ENCODE results near the gene CISH. TPM values are rescaled to one million over a fixed set of nuclear protein-coding genes. Genes with fewer than 3 reads are reported as not detected.

The CISH gene
- total and polyA plus RNA-seq, 4 donors, result 4.7 to 32.5 (median 24.3) TPM

DNA sequence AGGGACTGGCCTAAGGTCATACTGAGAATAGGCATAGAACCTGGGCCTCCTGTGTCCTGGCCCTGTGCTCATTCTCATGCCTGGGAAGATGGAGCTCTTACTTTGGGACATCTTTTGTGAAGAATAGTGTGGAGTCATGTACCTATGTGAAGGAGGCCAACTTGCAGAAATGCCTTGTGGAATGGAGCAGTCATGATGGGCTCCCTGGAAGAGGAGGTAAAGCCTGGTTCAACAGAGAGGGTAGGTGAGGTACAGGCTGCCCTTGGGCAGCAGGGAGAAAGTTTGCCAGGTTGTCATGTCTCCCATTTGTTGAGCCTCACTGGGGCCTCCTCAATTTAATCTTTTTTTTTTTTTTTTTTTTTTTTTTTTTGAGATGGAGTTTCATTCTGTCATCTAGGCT, 23.5 kb upstream of the CISH start:
- Histone ChIP-seq H3K4me1 (ENCODE audit: control insufficient read depth in 4 of 4, insufficient read depth in 4 of 4, low read length in 3 of 4) (no peaks in the 10 kb centered on the region), H3K36me3 (ENCODE audit: control insufficient read depth in 4 of 4, insufficient read depth in 3 of 4, low read depth in 1 of 4, low read length in 3 of 4) (peaks cover 0 to 4% (median 0%) of the 10 kb centered on the region in 4 donors), H3K27me3 (ENCODE audit: control insufficient read depth in 4 of 4, insufficient read depth in 4 of 4, low read length in 3 of 4) (no peaks in the 10 kb centered on the region), H3K4me3 (ENCODE audit: low read depth in 1 of 3, low read length in 3 of 3) (no peak overlapping the region), H3K27ac (ENCODE audit: low read depth in 1 of 2, low read length in 2 of 2) (no peak overlapping the region), H3K9me3 (ENCODE audit: control insufficient read depth in 4 of 4, low read length in 3 of 4) (no peaks in the 10 kb centered on the region), H3K9ac (ENCODE audit: low read depth in 1 of 2, low read length in 2 of 2) (no peak overlapping the region)
- DNase-seq (ENCODE audit: low spot score), result no peak
- TF ChIP-seq RXRA (IDR thresholded peaks at IDR 0.05) (no peak), FOXA2 (IDR thresholded peaks at IDR 0.05) (no peak), HNF4G (IDR thresholded peaks at IDR 0.05) (no peak), YY1 (IDR thresholded peaks at IDR 0.05) (no peak), GABPA (IDR thresholded peaks at IDR 0.05 in 1 of 2, conservative IDR thresholded peaks at IDR 0.05 in 1 of 2) (no peak), TAF1 (conservative IDR thresholded peaks at IDR 0.05) (no peak), ZBTB33 (IDR thresholded peaks at IDR 0.05) (no peak), JUND (IDR thresholded peaks at IDR 0.05) (no peak)

DNA sequence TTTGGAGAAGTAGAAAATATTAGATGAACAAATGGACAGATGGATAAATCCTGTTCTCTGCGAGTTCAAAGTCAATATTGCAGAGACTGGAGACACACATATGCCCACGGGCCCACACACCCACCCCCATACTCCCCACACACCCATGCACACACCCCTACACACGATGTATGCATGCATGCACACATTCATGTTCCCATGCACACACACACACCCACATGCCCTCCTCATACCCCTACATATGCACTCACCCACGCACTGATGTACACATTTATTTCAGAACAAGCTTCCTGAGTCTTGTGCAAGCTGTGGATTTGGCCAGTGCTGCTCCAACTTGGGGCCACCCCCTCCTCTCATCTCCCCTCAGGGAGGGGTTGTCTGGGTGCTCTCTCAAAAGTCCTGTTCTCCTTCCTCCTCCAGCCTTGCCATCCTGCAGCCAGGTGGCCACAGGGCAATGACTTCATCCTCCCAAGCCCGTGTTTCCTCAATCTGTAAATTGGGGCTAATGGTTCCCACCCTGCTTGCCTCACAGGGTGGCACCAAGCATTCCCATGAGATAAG, 21.7 kb upstream of the CISH start:
- Histone ChIP-seq H3K4me1 (ENCODE audit: control insufficient read depth in 4 of 4, insufficient read depth in 4 of 4, low read length in 3 of 4) (no peaks in the 10 kb centered on the region), H3K9ac (ENCODE audit: low read depth in 1 of 2, low read length in 2 of 2) (no peak overlapping the region), H3K36me3 (ENCODE audit: control insufficient read depth in 4 of 4, insufficient read depth in 3 of 4, low read depth in 1 of 4, low read length in 3 of 4) (no peaks in the 10 kb centered on the region), H3K4me3 (ENCODE audit: low read depth in 1 of 3, low read length in 3 of 3) (no peak overlapping the region), H3K27me3 (ENCODE audit: control insufficient read depth in 4 of 4, insufficient read depth in 4 of 4, low read length in 3 of 4) (no peaks in the 10 kb centered on the region), H3K9me3 (ENCODE audit: control insufficient read depth in 4 of 4, low read length in 3 of 4) (no peaks in the 10 kb centered on the region), H3K27ac (ENCODE audit: low read depth in 1 of 2, low read length in 2 of 2) (no peak overlapping the region)
- WGBS, result 85% methylated on average over 5 of the region's 5 CpGs
- DNase-seq (ENCODE audit: low spot score), result no peak
- TF ChIP-seq GABPA (IDR thresholded peaks at IDR 0.05 in 1 of 2, conservative IDR thresholded peaks at IDR 0.05 in 1 of 2) (no peak), HNF4A (conservative IDR thresholded peaks at IDR 0.05) (no peak), FOXA2 (IDR thresholded peaks at IDR 0.05) (no peak), FOXA1 (IDR thresholded peaks at IDR 0.05) (no peak), RXRA (IDR thresholded peaks at IDR 0.05) (no peak), NR2F2 (IDR thresholded peaks at IDR 0.05) (no peak), ATF3 (IDR thresholded peaks at IDR 0.05) (no peak), YY1 (IDR thresholded peaks at IDR 0.05) (no peak), CTCF (IDR thresholded peaks at IDR 0.05; ENCODE audit: low read depth, low read length, missing input control) (no peak)

DNA sequence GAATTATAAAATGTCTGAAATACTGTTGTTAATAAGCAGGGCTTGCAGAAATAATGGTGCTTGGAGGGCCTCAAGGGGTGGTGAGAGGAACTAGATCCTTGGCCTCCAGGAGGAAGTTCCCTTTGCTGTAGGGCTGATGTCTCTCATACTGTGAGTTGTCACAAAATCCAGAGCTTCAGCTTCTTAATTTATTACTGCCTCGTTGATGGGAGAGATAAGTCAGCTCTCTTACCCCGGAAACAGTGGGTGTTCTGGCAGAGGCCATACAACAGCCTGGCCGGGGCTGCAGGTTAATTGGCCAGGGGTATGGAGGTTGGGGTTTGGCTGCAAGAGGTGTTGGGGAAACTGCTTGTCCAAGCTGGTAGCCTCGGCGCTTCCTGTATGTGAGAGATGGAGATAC, 20.9 kb upstream of the CISH start:
- no peaks in the 10 kb centered on the region for H3K9me3 ChIP-seq (ENCODE audit: control insufficient read depth in 4 of 4, low read length in 3 of 4)
- H3K4me3 ChIP-seq (ENCODE audit: low read depth in 1 of 3, low read length in 3 of 3), result no peak overlapping the region
- 77% methylated on average over 5 of the region's 5 CpGs for WGBS
- no peaks in the 10 kb centered on the region for H3K27me3 ChIP-seq (ENCODE audit: control insufficient read depth in 4 of 4, insufficient read depth in 4 of 4, low read length in 3 of 4)
- no peaks in the 10 kb centered on the region for H3K4me1 ChIP-seq (ENCODE audit: control insufficient read depth in 4 of 4, insufficient read depth in 4 of 4, low read length in 3 of 4)
- H3K9ac ChIP-seq (ENCODE audit: low read depth in 1 of 2, low read length in 2 of 2), result no peak overlapping the region
- H3K27ac ChIP-seq (ENCODE audit: low read depth in 1 of 2, low read length in 2 of 2), result no peak overlapping the region
- H3K36me3 ChIP-seq (ENCODE audit: control insufficient read depth in 4 of 4, insufficient read depth in 3 of 4, low read depth in 1 of 4, low read length in 3 of 4), result no peaks in the 10 kb centered on the region
- no peak for DNase-seq (ENCODE audit: low spot score)
- TF ChIP-seq FOXA1 (IDR thresholded peaks at IDR 0.05) (no peak), NR2F2 (IDR thresholded peaks at IDR 0.05) (no peak), YY1 (IDR thresholded peaks at IDR 0.05) (no peak), RXRA (IDR thresholded peaks at IDR 0.05) (no peak), TAF1 (conservative IDR thresholded peaks at IDR 0.05) (no peak), CTCF (IDR thresholded peaks at IDR 0.05; ENCODE audit: low read depth, low read length, missing input control) (no peak), FOXA2 (IDR thresholded peaks at IDR 0.05) (no peak), JUND (IDR thresholded peaks at IDR 0.05) (no peak), EGR1 (IDR thresholded peaks at IDR 0.05; ENCODE audit: low read depth in 2 of 2) (no peak), ATF3 (IDR thresholded peaks at IDR 0.05) (no peak)
- TF ChIP-seq, protein P1, sequence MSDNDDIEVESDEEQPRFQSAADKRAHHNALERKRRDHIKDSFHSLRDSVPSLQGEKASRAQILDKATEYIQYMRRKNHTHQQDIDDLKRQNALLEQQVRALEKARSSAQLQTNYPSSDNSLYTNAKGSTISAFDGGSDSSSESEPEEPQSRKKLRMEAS (IDR thresholded peaks at IDR 0.05), result no peak
- TF ChIP-seq, protein P2, sequence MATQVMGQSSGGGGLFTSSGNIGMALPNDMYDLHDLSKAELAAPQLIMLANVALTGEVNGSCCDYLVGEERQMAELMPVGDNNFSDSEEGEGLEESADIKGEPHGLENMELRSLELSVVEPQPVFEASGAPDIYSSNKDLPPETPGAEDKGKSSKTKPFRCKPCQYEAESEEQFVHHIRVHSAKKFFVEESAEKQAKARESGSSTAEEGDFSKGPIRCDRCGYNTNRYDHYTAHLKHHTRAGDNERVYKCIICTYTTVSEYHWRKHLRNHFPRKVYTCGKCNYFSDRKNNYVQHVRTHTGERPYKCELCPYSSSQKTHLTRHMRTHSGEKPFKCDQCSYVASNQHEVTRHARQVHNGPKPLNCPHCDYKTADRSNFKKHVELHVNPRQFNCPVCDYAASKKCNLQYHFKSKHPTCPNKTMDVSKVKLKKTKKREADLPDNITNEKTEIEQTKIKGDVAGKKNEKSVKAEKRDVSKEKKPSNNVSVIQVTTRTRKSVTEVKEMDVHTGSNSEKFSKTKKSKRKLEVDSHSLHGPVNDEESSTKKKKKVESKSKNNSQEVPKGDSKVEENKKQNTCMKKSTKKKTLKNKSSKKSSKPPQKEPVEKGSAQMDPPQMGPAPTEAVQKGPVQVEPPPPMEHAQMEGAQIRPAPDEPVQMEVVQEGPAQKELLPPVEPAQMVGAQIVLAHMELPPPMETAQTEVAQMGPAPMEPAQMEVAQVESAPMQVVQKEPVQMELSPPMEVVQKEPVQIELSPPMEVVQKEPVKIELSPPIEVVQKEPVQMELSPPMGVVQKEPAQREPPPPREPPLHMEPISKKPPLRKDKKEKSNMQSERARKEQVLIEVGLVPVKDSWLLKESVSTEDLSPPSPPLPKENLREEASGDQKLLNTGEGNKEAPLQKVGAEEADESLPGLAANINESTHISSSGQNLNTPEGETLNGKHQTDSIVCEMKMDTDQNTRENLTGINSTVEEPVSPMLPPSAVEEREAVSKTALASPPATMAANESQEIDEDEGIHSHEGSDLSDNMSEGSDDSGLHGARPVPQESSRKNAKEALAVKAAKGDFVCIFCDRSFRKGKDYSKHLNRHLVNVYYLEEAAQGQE (IDR thresholded peaks at IDR 0.05), result no peak

All from liver (tissue), 9 donors.